EL (cell line): ENCODE measurements around the gene G2E3.
A peak's percentile ranks its signal among the peaks of the same experiment; 100 is the strongest.
"Not testable (repeated sequence)": the region's sequence is repeated elsewhere in the genome, so short reads cannot be mapped to it uniquely, and the experiment has no call there.

ENCODE experiments used
- DNase-seq: peaks from one replicate; pipeline ENCODE4 v3.0.0-alpha.2; 2016

Gene G2E3

DNA sequence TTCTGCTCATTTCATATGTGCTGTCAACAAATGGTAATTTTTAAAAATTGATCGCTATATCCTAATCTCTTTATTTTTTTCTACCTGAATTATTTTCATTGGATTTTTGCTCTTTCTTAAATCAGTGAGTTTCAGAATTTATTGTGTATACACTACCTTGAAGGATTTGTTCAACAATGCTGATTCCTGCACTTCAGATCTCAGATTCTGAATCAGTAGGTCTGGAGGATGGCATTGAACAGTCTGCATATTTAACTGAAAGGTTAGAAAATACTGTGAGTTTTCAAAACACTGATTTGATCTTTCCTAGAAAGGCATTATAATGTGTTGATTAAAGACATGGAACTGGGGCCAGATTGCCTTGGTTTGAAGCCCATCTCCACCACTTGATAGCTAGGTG, 1.6 kb downstream of the G2E3 start:
- DNase-seq, result no peak

DNA sequence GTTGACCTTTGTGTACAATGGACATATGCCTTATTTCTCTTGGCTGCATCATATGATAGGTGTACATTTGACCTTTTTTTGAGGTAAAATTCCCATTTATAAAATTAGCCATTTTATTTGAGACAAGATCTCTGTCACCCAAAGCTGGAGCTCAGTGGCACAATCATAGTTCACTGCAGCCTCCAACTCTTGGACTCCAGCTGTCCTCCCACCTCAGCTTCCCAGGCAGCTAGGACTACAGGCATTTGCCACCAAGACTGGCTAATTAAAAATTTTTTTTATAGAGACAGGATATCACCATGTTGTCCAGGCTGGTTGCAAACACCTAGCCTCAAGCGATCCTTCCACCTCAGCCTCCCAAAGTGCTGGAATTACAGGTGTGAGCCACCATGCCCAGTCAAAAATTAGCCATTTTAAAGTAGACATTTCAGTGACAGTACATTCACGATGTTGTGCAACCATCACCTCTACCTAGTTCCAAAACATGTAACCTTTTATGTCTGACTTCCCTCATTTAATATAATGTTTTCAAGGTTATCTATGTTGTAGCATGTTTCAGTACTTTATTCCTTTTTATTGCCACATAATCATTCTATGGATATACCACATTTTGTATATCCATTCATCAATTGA, 5.4 kb downstream of the G2E3 start:
- DNase-seq, result no peak

DNA sequence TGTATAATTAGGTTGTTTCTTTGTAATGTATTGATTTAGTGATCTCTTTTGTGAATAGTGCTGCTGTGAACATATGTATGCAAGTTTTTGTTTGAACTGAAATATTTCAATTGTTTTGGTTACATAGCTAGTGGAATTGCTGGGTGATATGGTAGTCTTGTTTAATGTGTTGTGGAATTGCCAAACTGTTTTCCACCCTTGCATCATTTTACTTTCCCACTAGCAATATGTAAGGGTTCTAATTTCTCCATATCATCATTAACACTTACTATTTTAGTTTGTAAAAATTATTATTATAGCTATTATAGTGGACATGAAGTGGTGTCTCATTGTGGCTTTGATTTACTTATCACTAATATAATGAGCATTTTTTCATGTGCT, 5.9 kb downstream of the G2E3 start:
- no peak for DNase-seq

DNA sequence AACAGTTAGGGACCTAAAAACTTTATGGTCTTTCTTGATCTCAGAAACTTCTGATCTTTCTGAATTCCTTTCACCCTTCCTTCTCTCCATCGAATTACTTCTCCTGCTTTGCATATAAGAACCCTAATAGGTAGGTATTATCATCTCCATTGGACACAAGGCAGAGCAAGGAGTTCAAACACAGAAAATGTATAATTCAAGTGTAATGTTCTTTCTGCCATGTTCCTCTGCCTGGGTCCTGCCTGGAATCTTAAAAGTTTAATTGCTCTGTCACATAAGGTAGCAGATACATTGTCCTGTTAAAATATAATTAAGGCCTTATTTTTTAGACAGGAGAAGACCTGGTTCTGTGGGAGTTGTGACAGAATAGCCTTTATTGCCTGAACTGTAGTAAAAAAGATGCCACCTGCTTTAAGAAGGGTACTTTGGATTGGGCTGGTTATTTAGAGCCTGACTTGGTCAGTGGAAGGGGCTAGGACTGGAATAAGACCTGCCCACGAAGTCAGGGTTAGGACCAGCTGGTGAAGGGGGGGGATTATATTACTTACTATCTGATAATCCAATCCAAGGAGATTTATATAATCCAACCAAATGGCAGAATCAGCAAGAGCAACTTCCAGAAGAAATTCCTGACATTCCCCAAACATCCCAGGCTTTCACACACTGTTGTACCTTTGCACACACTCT, 10.4 kb downstream of the G2E3 start:
- peak; percentile 41 for DNase-seq

DNA sequence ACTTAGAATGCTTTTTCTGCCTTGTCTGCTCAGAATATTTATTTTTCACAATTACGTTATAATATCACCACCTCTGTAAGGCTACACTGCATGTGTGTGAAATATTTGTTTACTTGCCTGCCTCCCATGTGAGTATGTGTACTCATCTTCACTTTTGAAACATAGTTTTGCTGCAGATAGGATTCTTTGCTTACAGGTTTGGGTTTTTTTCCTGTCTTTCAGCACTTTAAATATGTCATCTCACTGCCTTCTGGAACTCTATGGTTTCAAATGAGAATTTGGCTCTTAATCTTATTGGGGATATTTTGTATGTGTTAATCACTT, 10.9 kb downstream of the G2E3 start:
- no peak for DNase-seq

DNA sequence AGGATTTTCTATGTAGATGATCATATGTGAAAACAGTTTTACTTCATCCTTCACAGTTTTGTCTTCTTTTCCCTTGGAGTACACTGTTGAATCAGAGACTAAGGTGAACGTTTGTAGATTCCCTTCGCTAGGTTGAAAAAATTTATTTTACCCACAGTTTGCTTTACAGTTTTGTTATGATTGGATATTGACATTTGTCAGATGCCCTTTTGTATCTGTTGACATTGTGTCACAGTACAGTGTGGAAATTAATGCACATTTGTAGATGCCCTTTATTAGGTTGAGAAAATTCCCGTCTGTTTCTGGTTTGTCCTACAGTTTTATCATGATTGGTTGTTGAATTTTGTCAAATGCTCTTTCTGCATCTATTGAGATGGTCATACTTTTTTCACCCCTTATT, 13.3 kb downstream of the G2E3 start:
- DNase-seq, result no peak

DNA sequence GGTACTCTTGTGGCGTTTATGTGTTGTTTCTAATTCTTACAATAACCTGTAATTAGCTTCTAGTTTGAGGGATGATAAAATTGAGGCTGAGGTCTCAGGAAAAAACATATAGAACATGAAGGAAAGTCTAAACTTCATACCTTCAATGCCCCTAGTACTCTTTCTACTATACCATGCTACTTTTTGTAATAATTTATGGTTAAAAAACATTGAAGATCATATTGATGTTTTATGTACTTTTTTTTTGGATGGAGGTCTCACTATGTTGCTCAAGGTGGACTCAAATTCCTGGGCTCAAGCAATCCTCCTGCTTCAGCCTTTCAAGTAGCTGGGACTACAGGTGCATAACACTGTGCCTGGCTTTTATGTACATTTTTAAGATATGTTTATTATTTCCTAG, 13.8 kb downstream of the G2E3 start:
- DNase-seq, result no peak

DNA sequence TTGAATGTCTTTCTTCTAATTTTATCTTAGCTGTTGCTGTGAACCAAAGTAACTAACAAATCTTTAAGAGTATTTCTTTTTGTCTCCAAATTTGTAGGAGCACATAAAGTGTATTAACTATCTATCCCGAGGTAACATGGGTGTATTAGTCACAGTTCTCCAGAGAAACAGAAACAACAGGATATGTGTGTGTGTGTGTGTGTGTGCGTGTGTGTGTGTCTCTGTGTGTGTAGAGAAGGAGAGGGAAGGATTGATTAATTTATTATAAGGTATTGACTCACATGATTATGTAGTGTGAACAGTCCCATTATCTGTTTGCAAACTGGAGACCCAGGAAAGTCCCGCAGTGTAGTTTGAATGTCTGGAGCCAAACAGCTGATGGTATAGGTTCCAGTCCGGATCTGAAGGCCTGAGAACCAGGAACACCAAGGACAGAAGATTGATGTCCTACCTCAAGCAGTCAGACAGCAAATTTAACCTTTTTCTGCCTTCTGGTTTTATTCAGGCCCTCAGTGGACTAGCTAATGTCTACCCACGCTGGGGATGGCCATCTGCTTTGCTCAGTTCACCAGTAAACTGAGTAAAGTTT, 14.4 kb downstream of the G2E3 start:
- peak; percentile 56 for DNase-seq

DNA sequence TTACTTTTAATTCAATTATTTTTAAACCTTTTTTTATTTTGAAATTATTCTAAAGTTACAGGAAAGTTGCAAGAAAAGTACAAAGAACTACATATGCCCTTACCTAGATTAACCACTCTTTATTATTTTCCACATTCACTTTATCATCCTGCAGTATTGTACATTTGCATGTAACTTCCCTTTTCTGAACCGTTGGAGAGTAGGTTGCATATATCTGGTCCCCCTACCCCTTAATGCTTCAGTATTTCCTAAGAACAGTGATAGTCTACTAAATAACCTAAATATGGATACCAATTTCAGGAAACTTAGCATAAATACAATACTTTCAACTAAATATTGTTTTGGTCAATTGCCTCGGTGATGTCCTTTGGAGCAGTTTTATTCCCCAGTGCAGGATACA, 15.0 kb downstream of the G2E3 start:
- DNase-seq, result no peak

DNA sequence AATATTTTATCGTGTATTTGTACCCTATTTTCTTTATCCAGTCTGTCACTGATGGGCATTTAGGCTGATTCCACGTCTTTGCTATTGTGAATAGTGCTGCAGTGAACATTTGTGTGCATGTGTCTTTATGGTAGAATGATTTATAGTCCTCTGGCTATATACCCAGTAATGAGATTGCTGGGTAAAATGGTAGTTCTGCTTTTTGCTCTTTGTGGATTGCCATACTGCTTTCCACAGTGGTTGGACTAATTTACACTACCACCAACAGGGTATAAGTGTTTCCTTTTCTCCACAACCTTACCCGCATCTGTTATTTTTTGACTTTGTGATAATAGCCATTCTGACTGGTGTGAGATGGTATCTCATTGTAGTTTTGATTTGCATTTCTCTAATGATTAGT, 15.8 kb downstream of the G2E3 start:
- not testable (repeated sequence) for DNase-seq

DNA sequence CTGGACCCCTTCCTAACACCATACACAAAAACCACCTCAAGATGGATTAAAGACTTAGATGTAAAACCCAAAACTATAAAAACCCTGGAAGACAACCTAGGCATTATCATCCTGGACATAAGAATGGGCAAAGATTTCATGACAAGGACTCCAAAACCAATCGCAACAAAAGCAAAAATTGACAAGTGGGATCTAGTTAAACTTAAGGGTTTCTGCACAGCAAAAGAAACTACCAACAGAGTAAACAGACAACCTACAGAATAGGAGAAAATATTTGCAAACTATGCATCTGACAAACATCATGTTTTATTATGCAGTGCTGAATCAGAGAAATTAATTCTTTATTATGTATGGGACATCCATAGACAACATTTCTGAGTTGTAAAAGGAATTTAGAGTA, 17.4 kb downstream of the G2E3 start:
- not testable (repeated sequence) for DNase-seq

DNA sequence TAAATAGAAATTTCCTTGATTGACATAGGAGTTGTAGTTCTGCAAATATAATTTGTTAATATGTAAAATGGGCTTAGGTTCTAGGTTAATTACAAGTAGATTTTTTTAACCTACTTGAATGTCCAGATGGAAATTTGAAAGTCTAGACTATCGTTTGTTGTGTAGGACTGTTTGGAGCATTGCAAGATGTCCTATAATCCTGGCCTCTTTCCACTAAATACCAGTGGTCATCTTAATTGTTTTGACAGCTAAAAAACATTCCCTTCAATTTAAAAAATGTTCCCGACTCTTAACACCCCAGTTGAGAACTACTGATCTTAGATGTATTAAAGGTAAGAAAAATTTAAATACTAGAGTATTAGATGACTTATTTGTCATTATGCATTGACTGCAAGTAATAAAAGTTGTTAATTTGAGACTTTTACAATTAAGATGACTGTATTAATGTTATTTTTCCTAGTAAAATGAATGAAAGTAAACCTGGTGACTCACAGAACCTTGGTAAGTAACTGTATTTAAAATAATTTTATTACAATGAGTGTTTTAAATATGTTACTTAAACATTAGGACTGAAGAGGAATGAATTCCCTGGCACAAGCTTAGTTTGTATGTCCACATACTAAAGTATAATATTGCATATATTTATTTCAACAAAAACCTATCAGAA, 21.8 kb downstream of the G2E3 start:
- DNase-seq, result peak; percentile 27

DNA sequence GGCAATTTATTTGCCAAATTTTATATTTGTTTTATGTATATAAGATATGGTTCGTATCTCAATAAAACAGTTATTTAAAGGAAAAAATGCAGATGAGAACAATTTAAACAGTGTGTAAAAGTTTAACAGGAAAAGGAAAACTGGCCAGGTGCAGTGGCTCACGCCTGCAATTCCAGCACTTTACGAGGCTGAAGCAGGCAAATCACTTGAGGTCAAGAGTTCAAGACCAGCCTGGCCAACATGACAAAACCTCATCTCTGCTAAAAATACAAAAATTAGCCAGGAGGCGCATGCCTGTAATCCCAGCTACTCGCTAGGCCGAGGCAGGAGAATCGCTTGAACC, 22.3 kb downstream of the G2E3 start:
- no peak for DNase-seq

DNA sequence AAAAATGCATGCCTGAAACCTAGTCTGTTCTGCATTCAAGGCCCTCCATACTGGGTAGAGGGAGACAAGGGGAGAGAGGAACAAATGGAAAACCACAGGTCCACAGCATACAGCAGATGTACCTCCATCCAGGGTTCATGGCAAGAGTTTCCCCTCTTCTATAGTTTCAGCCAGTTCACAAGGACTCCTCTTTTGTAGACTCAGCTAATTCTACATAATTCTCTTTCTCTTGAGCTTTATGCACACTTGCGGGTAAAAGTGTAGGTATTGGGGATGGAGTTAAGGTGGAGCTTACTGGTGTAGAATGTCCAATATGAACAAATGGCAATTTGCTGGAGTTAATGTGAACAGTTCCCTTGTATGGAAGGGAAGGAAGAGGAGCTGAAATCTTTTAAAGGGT, 23.4 kb downstream of the G2E3 start:
- DNase-seq, result no peak

DNA sequence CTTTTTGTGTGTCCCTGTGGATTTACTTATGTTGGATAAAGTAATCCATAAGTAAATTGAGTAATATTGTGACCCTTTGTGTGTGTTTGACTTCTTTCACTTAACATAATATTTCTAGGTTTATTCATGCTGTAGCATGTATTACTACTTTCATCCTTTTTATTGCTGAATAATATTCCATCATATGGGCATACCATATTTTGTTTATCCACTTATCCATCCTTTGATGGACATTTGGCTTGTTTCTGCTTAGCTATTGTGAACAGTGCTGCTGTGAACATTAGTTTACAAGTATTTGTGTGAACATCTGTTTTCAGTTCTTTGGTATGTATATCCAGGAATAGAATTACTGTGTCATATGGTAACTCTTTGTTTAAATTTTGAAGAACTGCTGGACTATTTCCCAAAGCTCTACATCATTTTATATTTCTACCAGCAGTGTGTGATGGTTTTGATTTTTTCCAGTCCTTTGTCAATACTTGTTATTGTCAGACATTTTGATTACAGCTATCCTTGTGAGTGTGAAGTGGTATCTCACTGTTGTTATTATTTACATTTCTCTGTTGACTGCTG, 25.2 kb downstream of the G2E3 start:
- DNase-seq, result no peak

DNA sequence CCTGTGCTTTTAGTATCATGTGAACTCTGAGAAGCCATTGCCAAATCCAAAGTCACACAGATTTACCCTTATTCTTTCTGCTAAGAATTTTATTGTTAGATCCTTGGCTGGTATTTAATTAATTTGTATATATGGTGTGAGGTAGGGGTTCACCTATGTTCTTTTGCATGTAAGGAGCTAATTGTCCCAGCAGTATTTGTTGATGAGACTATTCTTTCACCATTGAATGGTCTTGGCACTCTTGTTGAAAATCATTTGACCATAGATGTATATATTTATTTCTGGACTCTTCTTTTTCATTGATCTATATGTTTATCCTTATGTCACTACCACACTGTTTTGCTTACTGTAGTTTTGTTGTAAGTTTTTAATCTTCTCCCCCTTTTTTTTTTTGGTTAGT, 26.2 kb downstream of the G2E3 start:
- no peak for DNase-seq

DNA sequence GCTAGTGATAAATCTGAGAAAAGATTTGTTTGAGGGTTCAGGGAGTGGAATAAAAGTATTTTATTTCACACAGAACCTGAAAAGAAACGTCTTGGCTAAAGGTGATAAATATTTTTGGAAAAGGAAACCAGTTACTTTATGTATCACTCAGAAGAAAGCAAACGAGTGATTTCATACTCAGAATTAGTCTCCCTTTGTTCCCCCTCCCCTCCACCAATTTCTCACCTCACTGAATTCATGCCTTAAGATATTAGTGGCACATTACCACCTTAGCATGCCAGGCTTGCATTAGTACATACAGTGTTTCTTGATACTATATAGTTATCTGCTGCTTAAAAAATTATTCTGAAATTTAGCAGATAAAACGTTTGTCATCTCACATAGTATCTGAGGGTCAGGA, 28.2 kb downstream of the G2E3 start:
- DNase-seq, result no peak

DNA sequence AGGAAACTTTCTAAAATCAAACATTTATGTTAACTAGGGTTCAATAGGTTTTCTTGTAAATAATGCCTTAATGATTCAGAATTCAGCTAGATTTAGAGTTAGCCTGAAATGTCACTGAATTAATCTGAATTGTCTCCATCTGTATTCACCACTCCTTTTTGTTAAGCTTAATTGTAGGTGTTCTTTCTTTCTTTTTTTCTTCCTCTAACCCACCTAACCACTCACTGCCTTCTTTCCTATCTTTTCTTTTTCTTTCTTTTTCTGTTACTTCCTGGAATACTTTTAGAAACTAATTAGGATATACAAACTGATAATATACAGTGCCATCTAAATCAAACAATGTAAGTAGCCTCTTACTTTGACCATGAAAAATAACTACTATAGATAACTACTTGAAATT, 29.9 kb downstream of the G2E3 start:
- no peak for DNase-seq

DNA sequence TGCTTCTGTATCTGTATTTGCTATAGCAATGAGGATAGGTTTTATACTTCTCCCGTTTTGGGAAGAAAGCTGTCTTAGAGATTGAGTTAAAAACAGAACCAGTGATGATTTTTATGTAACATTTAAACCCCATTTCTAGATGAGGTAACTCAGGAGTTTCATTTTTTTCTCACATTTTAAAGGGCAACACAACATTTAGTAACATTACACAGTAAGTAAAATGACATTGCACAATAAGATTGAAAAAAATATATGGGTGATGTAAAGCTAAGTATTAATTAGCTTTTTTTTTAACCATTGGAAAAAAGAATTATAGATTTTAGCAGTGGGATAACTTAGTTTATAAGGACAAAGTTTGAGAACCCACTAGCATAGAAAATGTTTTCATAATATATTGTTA, 38.0 kb downstream of the G2E3 start:
- no peak for DNase-seq

DNA sequence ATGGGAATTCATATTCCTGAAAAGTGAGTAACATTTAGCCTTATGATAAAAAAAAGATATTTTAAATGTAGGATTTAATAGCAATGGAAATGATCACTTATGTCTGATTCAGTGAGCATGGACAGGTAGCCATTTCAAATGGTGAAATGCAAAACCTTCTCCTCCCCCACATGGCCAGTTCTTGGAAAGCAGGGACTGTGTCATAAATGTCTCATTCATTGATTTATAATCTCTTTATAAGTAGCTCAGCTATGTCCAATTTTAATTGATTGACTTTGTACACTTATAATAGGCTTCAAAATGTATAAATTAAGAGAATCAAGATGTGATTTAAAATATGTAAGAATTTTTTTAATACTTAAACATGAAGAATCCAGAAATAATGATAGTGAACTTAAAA, 38.5 kb downstream of the G2E3 start:
- no peak for DNase-seq

DNA sequence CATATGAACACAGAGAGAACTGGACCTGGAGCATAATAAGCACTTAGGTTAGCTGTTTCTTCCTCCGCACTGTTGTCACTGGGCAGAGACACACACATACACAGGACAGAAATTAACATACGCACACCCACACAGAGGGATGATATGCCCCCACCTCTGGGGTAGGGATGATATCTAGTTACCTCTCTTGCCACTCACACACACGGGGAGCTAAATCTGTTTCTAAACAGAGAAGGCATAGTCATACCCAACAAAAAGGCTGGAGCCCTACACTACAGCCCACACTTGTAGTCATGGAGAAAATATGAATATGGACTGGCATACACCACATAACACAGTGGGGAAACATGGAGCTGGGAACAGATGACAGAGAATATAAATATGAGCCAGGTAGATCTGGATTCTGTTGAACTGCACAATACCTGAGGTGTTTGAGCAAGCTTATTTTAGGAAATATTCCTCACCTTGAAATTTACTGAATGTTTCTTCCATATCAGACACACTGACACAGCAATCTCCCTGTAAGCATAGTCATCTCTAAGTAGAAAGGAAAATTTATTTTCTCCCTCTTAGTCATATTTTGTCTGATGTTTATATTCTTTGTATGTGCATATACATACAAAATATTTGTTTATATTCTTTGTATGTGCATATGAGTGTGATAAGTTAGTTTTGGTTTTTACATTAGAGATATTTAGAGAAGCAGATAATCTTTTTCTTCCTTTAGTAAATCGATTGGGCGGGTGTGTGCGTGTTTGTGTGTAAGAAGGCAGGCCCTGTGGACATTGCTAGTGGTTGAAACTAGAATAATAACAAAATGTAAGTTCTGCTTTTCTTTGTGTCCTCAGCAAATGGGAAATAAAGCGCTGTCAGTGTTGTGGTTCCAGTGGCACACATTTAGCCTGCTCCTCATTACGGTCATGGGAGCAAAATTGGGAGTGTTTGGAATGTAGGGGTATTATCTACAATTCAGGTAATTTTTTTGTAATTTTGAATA, 42.3 kb downstream of the G2E3 start:
- DNase-seq, result no peak

DNA sequence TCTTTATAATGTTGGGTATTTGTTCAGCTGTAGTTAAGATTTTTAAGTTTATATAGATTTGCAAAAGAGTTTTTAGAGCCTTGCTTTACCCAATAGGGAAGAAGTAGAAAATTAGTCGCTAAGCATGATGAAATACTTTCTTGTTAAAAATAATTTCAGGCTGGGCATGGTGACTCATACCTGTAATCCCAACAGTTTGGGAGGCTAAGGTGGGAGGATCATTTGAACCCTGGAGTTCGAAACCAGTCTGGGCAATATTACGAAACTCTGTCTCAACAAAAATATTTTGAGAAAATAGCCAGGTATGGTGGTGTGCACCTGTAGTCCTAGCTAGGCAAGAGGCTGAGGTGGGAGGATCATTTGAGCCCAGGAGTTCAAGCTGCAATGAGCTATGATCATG, 44.4 kb downstream of the G2E3 start:
- DNase-seq, result no peak

DNA sequence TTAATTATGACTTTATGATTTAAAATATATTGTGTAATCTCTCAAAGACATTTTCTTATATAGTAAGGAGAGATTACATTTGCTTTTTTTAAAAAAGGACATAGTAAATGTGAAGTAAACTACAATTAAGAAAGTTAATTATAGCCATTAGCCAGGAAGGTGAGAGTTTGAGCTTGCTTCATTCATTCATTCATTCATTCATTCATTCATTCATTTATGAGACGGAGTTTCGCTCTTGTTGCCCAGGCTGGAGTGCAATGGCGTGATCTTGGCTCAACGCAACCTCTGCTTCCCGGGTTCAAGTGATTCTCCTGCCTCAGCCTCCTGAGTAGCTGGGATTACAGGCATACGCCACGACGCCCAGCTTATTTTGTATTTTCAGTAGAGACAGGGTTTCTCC, 45.7 kb downstream of the G2E3 start:
- DNase-seq, result not testable (repeated sequence)
